ENCODE results near the gene IGSF3. TPM values are rescaled to one million over a fixed set of nuclear protein-coding genes. Genes with fewer than 3 reads are reported as not detected.
A peak's percentile ranks its signal among the peaks of the same experiment; 100 is the strongest.

IGSF3 gene
- total RNA-seq, 4 donors from 2014 or later = 2.6 to 4.6 (median 3.4) TPM

DNA sequence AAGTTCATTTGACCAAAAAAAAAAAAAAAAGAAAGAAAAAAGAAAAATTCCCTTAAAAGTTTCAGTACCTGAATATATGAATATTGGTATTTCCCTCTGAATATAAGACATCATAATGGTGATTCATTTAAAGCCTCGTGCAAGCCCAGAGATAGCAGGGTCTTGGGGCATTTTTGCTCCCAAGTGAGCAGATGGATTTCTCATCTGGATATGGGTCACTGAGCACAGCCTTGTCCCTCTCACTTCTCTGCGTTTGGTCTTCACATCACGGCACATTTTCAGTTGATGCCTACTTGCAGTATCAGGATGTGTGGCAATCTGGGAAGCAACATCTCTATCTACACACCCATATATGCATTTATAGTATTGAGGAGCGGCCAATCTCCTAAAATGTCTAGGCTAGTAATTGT is 109.4 kb downstream of the IGSF3 start:
- no peak for ATAC-seq (ENCODE audit: low FRiP score)
- TF ChIP-seq, protein P1, sequence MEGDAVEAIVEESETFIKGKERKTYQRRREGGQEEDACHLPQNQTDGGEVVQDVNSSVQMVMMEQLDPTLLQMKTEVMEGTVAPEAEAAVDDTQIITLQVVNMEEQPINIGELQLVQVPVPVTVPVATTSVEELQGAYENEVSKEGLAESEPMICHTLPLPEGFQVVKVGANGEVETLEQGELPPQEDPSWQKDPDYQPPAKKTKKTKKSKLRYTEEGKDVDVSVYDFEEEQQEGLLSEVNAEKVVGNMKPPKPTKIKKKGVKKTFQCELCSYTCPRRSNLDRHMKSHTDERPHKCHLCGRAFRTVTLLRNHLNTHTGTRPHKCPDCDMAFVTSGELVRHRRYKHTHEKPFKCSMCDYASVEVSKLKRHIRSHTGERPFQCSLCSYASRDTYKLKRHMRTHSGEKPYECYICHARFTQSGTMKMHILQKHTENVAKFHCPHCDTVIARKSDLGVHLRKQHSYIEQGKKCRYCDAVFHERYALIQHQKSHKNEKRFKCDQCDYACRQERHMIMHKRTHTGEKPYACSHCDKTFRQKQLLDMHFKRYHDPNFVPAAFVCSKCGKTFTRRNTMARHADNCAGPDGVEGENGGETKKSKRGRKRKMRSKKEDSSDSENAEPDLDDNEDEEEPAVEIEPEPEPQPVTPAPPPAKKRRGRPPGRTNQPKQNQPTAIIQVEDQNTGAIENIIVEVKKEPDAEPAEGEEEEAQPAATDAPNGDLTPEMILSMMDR (IDR thresholded peaks at IDR 0.05) = no peak
- no peak for DNase-seq (ENCODE audit: low spot score)

DNA sequence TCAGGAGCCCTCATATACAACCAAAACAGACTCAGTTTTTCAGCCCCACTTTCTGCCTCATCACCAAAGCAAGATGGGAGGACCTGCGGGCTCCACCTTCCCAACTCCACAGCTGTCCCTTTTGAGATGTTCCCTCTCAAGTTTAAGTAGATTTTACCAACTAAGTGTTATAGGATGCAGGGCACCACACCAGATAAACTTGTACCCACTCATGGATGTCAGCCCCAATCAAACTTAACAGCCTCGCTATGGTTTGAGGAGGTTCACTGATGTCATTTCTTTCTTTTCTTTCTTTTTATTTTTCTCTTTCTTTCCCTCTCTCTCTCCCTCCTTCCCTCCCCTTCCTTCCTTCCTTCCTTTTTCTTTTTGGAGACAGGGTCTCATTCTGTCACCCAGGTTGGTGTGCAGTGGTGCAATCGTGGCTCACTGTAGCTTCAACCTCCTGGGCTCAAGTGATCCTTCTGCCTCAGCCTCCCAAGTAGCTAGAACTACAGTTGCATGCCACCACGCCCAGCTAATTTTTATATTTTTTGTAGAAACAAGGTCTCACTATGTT is 110.1 kb downstream of the IGSF3 start:
- DNase-seq (ENCODE audit: low spot score) (no peak), ATAC-seq (ENCODE audit: low FRiP score) (no peak)
- TF ChIP-seq, protein P1 (IDR thresholded peaks at IDR 0.05) = no peak

DNA sequence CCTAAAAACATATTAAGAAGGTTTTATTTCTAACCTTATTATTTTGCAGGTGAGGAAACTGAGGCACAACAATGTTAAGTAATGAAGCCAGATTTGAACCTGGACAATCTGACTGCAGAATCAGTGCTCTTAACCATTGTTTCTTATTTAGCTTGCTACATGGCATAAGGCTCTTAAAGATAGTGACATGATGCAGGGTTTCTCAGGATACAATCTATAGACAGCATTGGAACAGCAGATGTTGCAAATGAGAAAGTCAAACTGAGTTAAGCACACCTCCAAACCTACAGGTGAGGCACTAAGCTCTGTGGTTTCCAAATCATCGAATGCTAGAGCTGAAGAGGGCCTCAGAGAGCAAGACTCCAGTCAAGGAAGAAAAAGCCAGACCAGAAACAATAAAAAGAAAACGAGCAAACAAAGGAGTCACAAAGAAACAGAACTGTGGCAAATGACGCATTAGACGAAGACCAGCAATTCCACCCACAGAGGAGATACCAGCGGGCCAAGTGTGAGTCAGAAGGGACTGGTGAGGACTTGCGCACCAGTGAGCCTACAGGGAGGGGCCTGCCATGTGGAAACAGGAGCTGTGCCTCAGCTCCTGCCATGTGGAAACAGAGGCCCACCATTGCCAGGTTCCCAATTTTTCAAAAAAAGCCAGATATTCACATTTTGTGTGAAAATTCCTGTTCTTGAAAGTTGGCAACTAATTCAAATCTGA is 111.1 kb downstream of the IGSF3 start:
- DNase-seq (ENCODE audit: low spot score) (no peak), ATAC-seq (ENCODE audit: low FRiP score) (peak; percentile 65)
- TF ChIP-seq, protein P1 (IDR thresholded peaks at IDR 0.05) = no peak

DNA sequence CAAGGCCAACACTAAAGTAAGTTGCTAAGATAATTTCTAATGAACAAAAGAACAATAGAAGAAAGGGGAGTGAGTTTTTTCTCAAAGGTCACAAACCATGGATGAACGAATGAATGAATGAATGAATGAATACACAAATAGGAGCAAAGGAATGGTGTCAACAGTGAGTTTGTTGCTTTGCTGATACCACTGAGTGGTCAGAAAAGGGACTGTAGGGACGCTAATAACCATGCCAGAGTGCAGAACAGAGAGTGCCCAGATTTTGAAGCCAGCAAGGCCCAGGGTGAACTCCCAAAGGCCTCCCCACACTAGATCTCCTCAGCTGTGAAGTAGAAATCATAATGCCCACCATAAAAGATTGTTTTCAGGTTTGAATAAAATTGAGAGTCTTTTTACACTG is 112.6 kb downstream of the IGSF3 start:
- TF ChIP-seq, protein P1 (IDR thresholded peaks at IDR 0.05) = no peak
- no peak for ATAC-seq (ENCODE audit: low FRiP score)
- DNase-seq (ENCODE audit: low spot score) = no peak

DNA sequence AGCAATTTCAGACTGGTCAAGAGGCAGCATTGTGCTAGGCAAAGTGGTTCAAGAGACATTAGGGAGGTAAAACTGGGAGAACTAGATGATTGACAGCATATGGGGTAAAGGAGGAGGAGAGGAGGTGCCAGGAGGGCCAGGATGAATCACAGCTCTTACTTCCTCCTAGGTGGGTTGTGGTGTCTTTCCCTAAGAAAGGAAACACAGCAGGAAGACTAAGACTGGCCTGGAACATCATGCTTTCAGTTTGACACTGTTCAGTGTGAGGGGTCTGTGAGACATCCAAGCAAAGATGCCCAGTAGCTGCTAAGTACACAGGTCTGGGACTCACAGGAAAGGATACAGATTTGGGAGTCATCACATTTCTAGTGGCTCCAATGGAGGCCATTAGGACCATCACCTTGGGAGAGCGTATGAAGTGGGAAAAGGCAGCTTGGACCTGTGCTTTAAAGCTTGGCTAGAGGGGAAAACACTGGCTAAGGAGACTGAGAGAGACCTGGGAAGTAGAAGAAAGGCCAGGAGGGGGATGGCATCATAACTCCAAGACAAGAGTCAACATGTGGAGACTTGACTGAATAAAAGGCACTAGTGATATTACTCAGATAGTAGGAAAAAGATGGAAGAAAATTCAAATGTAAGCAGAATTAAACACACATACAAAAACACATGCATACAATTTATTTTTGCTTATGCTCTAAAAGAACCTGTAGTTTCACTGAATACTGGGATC is 114.0 kb downstream of the IGSF3 start:
- no peak for DNase-seq (ENCODE audit: low spot score)
- TF ChIP-seq, protein P1 (IDR thresholded peaks at IDR 0.05) = no peak
- no peak for ATAC-seq (ENCODE audit: low FRiP score)

DNA sequence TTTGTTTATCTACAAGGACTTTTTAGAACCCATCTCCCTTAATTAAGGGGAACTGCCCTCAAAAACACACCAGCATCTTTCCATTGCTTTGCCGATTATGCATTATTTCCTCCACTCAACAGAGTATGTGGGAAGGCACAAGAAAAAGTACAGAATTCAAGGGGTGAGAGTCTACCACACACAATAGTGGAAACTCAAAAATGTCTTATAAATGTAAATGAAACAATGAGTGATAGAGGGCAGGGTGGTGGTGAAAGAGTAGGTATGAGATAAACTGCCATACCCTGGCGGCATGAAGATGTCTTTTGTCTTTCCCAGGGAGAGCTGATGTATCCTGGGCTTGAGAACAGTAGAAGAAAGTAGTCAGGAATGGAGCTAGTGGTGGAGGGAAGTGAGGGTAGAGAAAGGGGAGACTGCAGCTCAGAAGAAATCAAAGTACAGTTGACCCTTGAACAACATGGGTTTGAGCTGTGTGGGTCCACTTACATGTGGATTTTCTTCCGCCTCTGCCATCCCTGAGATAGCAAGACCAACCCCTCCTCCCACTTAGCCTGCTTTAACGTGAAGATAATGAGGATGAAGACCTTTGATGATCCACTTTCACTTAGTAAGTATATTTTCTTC is 121.1 kb downstream of the IGSF3 start:
- TF ChIP-seq, protein P1 (IDR thresholded peaks at IDR 0.05) = no peak
- ATAC-seq (ENCODE audit: low FRiP score) (no peak), DNase-seq (ENCODE audit: low spot score) (no peak)

Data from omental fat pad (tissue), 4 donors.